HCT116 (cell line): Measurements from ENCODE around the gene SUPT3H.

Experiments
- ATF3 ChIP-seq: IDR thresholded peaks from 2 replicates; pipeline ENCODE4 v1.6.1; 2012
- CTCF ChIP-seq, 3 experiments: fragments of 200-600 bp in 1 of 3; sonication (generic) in 1 of 3; IDR thresholded peaks in 2 of 3; conservative IDR thresholded peaks in 1 of 3; 2 replicates each; pipeline ENCODE4 v1.5.1; 2012 to 2017; ENCODE audit warnings: low read depth in 2 of 3, low read length in 2 of 3, antibody characterized with exemption in 1 of 3, borderline replicate concordance in 1 of 3, control low read depth in 1 of 3, mild to moderate bottlenecking in 1 of 3, mixed read lengths in 1 of 3, mixed run types in 1 of 3, moderate library complexity in 1 of 3; ENCODE audit not compliant: insufficient read depth in 1 of 3
- EZH2 ChIP-seq: fragments of 200-600 bp; sonication (generic); IDR thresholded peaks from 2 replicates; pipeline ENCODE4 v1.6.1; 2017; ENCODE audit warnings: antibody characterized with exemption, mixed run types
- FOSL1 ChIP-seq: IDR thresholded peaks from 2 replicates; pipeline ENCODE4 v1.6.1; 2012; ENCODE audit warnings: low read depth
- JUND ChIP-seq: IDR thresholded peaks from 2 replicates; pipeline ENCODE4 v1.6.1; 2012
- MAX ChIP-seq: IDR thresholded peaks from 2 replicates; pipeline ENCODE4 v1.6.1; 2012
- POLR2AphosphoS5 ChIP-seq: IDR thresholded peaks from 2 replicates; pipeline ENCODE4 v1.6.1; 2011; ENCODE audit warnings: mild to moderate bottlenecking, low read depth, low read length, moderate library complexity
- RAD21 ChIP-seq: IDR thresholded peaks from 2 replicates; pipeline ENCODE4 v1.6.1; 2012; ENCODE audit warnings: low read depth, mild to moderate bottlenecking
- REST ChIP-seq: IDR thresholded peaks from 2 replicates; pipeline ENCODE4 v1.6.1; 2012; ENCODE audit warnings: low read depth
- SIN3A ChIP-seq: IDR thresholded peaks from 2 replicates; pipeline ENCODE4 v1.6.1; 2012; ENCODE audit warnings: low read depth
- TCF7L2 ChIP-seq: IDR thresholded peaks from 2 replicates; pipeline ENCODE4 v1.7.0; 2011; ENCODE audit warnings: borderline replicate concordance, inconsistent platforms; ENCODE audit not compliant: insufficient read depth, insufficient read length; ENCODE audit errors: extremely low read depth
- YY1 ChIP-seq: IDR thresholded peaks from 2 replicates; pipeline ENCODE4 v1.6.1; 2011; ENCODE audit warnings: low read length, low read depth, moderate library complexity, mild to moderate bottlenecking; ENCODE audit not compliant: insufficient replicate concordance; ENCODE audit errors: extremely low read depth

GRCh38 chr6:44999066-44999465 is 378.7 kb downstream of the SUPT3H start:
- TF ChIP-seq TCF7L2: no peak
- TF ChIP-seq YY1: no peak
- no peak for TF ChIP-seq JUND
- no peak for TF ChIP-seq CTCF (IDR thresholded peaks at IDR 0.05 in 2 of 3, conservative IDR thresholded peaks at IDR 0.05 in 1 of 3; ENCODE audit: borderline replicate concordance in 1 of 3, insufficient read depth in 1 of 3, low read depth in 2 of 3, low read length in 2 of 3)
- TF ChIP-seq EZH2: no peak
- no peak for TF ChIP-seq FOSL1
- TF ChIP-seq REST: no peak
- TF ChIP-seq SIN3A: no peak
- TF ChIP-seq RAD21: no peak
- no peak for TF ChIP-seq POLR2AphosphoS5
- no peak for TF ChIP-seq ATF3
- TF ChIP-seq MAX: no peak
